Hepatocyte (in vitro differentiated cells): ENCODE results near the gene PFDN6. TPM values are rescaled to one million over a fixed set of nuclear protein-coding genes. Genes with fewer than 3 reads are reported as not detected.
"Not testable (repeated sequence)": the region's sequence is repeated elsewhere in the genome, so short reads cannot be mapped to it uniquely, and the experiment has no call there.

Experiments used
- DNase-seq: peaks from one replicate; pipeline ENCODE4 v3.0.0-alpha.2; 2016; ENCODE audit warnings: low spot score
- H2AFZ ChIP-seq: fragments of 200-600 bp; sonication (generic); 2 replicates; pipeline ENCODE4 v1.6.0; 2016; ENCODE audit warnings: antibody characterized with exemption, mild to moderate bottlenecking
- H3K27ac ChIP-seq: fragments of 200-600 bp; sonication (generic); 2 replicates; pipeline ENCODE4 v1.5.1; 2016; ENCODE audit warnings: mild to moderate bottlenecking
- H3K27me3 ChIP-seq: fragments of 200-600 bp; sonication (generic); 2 replicates; pipeline ENCODE4 v1.6.1; 2016
- H3K36me3 ChIP-seq: fragments of 200-600 bp; sonication (generic); replicated peaks from 2 replicates; pipeline ENCODE4 v1.5.1; 2016; ENCODE audit warnings: low read depth; ENCODE audit not compliant: insufficient read depth
- H3K4me1 ChIP-seq: fragments of 200-600 bp; sonication (generic); 2 replicates; pipeline ENCODE4 v1.5.1; 2016; ENCODE audit warnings: mild to moderate bottlenecking, moderate library complexity; ENCODE audit not compliant: insufficient read depth
- H3K4me2 ChIP-seq: fragments of 200-600 bp; sonication (generic); 2 replicates; pipeline ENCODE4 v1.6.0; 2016
- H3K4me3 ChIP-seq: fragments of 200-600 bp; sonication (generic); 2 replicates; pipeline ENCODE4 v1.5.1; 2016; ENCODE audit warnings: mild to moderate bottlenecking
- H3K79me2 ChIP-seq: fragments of 200-600 bp; sonication (generic); 2 replicates; pipeline ENCODE4 v1.6.0; 2017; ENCODE audit warnings: mild to moderate bottlenecking
- H3K9me2 ChIP-seq: fragments of 200-600 bp; sonication (generic); replicated peaks from 2 replicates; pipeline ENCODE4 v1.6.0; 2017; ENCODE audit warnings: mild to moderate bottlenecking; ENCODE audit not compliant: insufficient read depth
- H3K9me3 ChIP-seq: fragments of 200-600 bp; sonication (generic); 2 replicates; pipeline ENCODE4 v1.5.1; 2016; ENCODE audit warnings: low read depth, mild to moderate bottlenecking
- H4K20me1 ChIP-seq: fragments of 200-600 bp; sonication (generic); 2 replicates; pipeline ENCODE4 v1.6.0; 2016; ENCODE audit warnings: mild to moderate bottlenecking; ENCODE audit not compliant: insufficient read depth, poor library complexity, severe bottlenecking
- EZH2 ChIP-seq: fragments of 200-600 bp; sonication (generic); IDR thresholded peaks from 2 replicates; pipeline ENCODE4 v1.6.1; 2016; ENCODE audit warnings: antibody characterized with exemption, mild to moderate bottlenecking, borderline replicate concordance
- EZH2phosphoT487 ChIP-seq: fragments of 200-600 bp; sonication (generic); IDR thresholded peaks from one replicate; pipeline ENCODE4 v1.6.1; 2018; ENCODE audit warnings: antibody characterized with exemption, mild to moderate bottlenecking, low read depth, moderate library complexity; ENCODE audit not compliant: unreplicated experiment, severe bottlenecking
- WGBS: methylation state at CpG from one replicate; pipeline ENCODE4 v1.1.6; 2016; ENCODE audit warnings: low lambda C conversion rate; ENCODE audit errors: missing lambda C conversion rate; 5-methylcytosine and 5-hydroxymethylcytosine counted together
- polyA plus RNA-seq: library from polyadenylated mRNA; unstranded; fragments of >200 nt; fragmentation: Nextera tagmentation; extraction: Ambion mirVana; gene quantifications from 2 replicates; pipeline ENCODE4 v1.2.1, GENCODE V29; 2016
- total RNA-seq: library from RNA; depleted of rRNA; stranded (reverse); fragments of >200 nt; gene quantifications from 2 replicates; pipeline ENCODE4 v1.2.3, GENCODE V29; 2014
- TF ChIP-seq, protein P1 (sequence below): fragments of 200-600 bp; sonication (generic); IDR thresholded peaks from 2 replicates; pipeline ENCODE4 v1.5.1; 2016; ENCODE audit warnings: antibody characterized with exemption, mild to moderate bottlenecking; ENCODE audit not compliant: poor library complexity

The PFDN6 gene
- total and polyA plus RNA-seq, 2 experiments from 2014 or later, result 19.5 to 52.7 TPM

- 7% methylated on average over 22 of the region's 22 CpGs for WGBS
- peaks cover 29% of the 10 kb centered on the region for H4K20me1 ChIP-seq
- no peak overlapping the region for H2AFZ ChIP-seq
- H3K79me2 ChIP-seq, result peaks cover 52% of the 10 kb centered on the region
- no peak for DNase-seq
- H3K4me2 ChIP-seq, result peak overlapping the region; percentile 91
- H3K27ac ChIP-seq, result peak overlapping the region; percentile 86
- peak overlapping the region; percentile 73 for H3K4me3 ChIP-seq
- H3K36me3 ChIP-seq, result peaks cover 4% of the 10 kb centered on the region
- H3K4me1 ChIP-seq, result peaks cover 47% of the 10 kb centered on the region
- H3K9me3 ChIP-seq, result no peaks in the 10 kb centered on the region
- no peaks in the 10 kb centered on the region for H3K27me3 ChIP-seq
- TF ChIP-seq EZH2 (no peak), EZH2phosphoT487 (no peak)
- TF ChIP-seq, protein P1, sequence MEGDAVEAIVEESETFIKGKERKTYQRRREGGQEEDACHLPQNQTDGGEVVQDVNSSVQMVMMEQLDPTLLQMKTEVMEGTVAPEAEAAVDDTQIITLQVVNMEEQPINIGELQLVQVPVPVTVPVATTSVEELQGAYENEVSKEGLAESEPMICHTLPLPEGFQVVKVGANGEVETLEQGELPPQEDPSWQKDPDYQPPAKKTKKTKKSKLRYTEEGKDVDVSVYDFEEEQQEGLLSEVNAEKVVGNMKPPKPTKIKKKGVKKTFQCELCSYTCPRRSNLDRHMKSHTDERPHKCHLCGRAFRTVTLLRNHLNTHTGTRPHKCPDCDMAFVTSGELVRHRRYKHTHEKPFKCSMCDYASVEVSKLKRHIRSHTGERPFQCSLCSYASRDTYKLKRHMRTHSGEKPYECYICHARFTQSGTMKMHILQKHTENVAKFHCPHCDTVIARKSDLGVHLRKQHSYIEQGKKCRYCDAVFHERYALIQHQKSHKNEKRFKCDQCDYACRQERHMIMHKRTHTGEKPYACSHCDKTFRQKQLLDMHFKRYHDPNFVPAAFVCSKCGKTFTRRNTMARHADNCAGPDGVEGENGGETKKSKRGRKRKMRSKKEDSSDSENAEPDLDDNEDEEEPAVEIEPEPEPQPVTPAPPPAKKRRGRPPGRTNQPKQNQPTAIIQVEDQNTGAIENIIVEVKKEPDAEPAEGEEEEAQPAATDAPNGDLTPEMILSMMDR, result no peak
- H3K9me2 ChIP-seq, result no peaks in the 10 kb centered on the region
Measured at GRCh38 chr6:33272275-33273128, 16.9 kb upstream of the PFDN6 start.

GRCh38 chr6:33273129-33273923 is 16.1 kb upstream of the PFDN6 start:
- no peaks in the 10 kb centered on the region for H3K9me3 ChIP-seq
- no peak overlapping the region for H2AFZ ChIP-seq
- H3K4me3 ChIP-seq, result peak overlapping the region; percentile 73
- peaks cover 52% of the 10 kb centered on the region for H3K79me2 ChIP-seq
- DNase-seq, result no peak
- H3K27me3 ChIP-seq, result no peaks in the 10 kb centered on the region
- peak overlapping the region; percentile 86 for H3K27ac ChIP-seq
- H3K9me2 ChIP-seq, result no peaks in the 10 kb centered on the region
- H3K36me3 ChIP-seq, result peaks cover 4% of the 10 kb centered on the region
- TF ChIP-seq EZH2 (no peak), EZH2phosphoT487 (no peak)
- TF ChIP-seq, protein P1, result no peak
- peaks cover 54% of the 10 kb centered on the region for H3K4me1 ChIP-seq
- WGBS, result 61% methylated on average over 11 of the region's 11 CpGs
- peaks cover 29% of the 10 kb centered on the region for H4K20me1 ChIP-seq
- H3K4me2 ChIP-seq, result peak overlapping the region; percentile 91

GRCh38 chr6:33273924-33274902 is 15.2 kb upstream of the PFDN6 start:
- Histone ChIP-seq H3K27ac (peak overlapping the region; percentile 1), H3K79me2 (peaks cover 52% of the 10 kb centered on the region), H3K4me3 (no peak overlapping the region), H3K9me2 (no peaks in the 10 kb centered on the region), H3K36me3 (peaks cover 3% of the 10 kb centered on the region), H3K4me2 (peak overlapping the region; percentile 91), H3K4me1 (peaks cover 54% of the 10 kb centered on the region), H3K27me3 (no peaks in the 10 kb centered on the region), H4K20me1 (peaks cover 29% of the 10 kb centered on the region), H3K9me3 (no peaks in the 10 kb centered on the region), H2AFZ (no peak overlapping the region)
- no peak for DNase-seq
- 73% methylated on average over 14 of the region's 14 CpGs for WGBS
- TF ChIP-seq, protein P1, result no peak
- no peak for TF ChIP-seq EZH2
- no peak for TF ChIP-seq EZH2phosphoT487

DNA sequence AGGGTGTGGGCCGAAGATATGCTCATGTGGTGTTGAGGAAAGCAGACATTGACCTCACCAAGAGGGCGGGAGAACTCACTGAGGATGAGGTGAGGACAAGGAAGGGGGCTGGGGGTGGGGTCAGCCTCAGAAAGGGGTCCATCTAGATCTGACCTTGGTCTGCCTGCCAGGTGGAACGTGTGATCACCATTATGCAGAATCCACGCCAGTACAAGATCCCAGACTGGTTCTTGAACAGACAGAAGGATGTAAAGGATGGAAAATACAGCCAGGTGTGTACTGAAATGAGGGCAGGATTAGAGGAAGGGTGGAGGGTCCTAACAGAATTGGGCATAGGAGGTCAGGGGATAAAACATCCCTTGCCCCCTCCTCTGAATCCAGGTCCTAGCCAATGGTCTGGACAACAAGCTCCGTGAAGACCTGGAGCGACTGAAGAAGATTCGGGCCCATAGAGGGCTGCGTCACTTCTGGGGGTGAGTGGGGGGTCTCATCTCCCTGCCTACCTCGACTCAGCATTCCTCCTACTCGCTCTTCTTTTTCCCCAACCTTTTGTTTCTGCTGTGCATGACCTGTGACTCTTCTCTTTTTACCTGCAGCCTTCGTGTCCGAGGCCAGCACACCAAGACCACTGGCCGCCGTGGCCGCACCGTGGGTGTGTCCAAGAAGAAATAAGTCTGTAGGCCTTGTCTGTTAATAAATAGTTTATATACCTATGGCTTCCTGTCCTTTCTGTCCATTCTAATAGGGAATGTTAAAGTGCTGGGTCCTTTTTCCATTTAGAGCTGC is 13.4 kb upstream of the PFDN6 start:
- Histone ChIP-seq H4K20me1 (peaks cover 29% of the 10 kb centered on the region), H3K79me2 (peaks cover 38% of the 10 kb centered on the region), H3K27ac (peak overlapping the region; percentile 97), H3K4me2 (peak overlapping the region; percentile 91), H3K4me1 (peaks cover 52% of the 10 kb centered on the region)
- not testable (repeated sequence) for H3K36me3 ChIP-seq, H3K27me3 ChIP-seq, DNase-seq, H2AFZ ChIP-seq, H3K4me3 ChIP-seq, H3K9me3 ChIP-seq, H3K9me2 ChIP-seq
- WGBS, result 80% methylated on average over 16 of the region's 16 CpGs
